ENCODE data around the gene DNMBP. TPM values are rescaled to one million over a fixed set of nuclear protein-coding genes. Genes with fewer than 3 reads are reported as not detected.

DNMBP gene, protein sequence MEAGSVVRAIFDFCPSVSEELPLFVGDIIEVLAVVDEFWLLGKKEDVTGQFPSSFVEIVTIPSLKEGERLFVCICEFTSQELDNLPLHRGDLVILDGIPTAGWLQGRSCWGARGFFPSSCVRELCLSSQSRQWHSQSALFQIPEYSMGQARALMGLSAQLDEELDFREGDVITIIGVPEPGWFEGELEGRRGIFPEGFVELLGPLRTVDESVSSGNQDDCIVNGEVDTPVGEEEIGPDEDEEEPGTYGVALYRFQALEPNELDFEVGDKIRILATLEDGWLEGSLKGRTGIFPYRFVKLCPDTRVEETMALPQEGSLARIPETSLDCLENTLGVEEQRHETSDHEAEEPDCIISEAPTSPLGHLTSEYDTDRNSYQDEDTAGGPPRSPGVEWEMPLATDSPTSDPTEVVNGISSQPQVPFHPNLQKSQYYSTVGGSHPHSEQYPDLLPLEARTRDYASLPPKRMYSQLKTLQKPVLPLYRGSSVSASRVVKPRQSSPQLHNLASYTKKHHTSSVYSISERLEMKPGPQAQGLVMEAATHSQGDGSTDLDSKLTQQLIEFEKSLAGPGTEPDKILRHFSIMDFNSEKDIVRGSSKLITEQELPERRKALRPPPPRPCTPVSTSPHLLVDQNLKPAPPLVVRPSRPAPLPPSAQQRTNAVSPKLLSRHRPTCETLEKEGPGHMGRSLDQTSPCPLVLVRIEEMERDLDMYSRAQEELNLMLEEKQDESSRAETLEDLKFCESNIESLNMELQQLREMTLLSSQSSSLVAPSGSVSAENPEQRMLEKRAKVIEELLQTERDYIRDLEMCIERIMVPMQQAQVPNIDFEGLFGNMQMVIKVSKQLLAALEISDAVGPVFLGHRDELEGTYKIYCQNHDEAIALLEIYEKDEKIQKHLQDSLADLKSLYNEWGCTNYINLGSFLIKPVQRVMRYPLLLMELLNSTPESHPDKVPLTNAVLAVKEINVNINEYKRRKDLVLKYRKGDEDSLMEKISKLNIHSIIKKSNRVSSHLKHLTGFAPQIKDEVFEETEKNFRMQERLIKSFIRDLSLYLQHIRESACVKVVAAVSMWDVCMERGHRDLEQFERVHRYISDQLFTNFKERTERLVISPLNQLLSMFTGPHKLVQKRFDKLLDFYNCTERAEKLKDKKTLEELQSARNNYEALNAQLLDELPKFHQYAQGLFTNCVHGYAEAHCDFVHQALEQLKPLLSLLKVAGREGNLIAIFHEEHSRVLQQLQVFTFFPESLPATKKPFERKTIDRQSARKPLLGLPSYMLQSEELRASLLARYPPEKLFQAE (N-terminal part only)
- 48.3 and 63.2 TPM in 2 replicates for total RNA-seq

GRCh38 chr10:100009793-100010676 lies at the start of gene DNMBP:
TSS of gene DNMBP (minus strand) at chr10:100009947. CDS start at chr10:99972124, 37,823 bp downstream.
- DNase-seq (ENCODE audit: extremely low read depth, low read depth, low spot score), result no peak

- DNase-seq (ENCODE audit: extremely low read depth, low read depth, low spot score), result no peak
Measured at GRCh38 chr10:100057948-100058347, 48.2 kb upstream of the DNMBP start.

- no peak for DNase-seq (ENCODE audit: extremely low read depth, low read depth, low spot score)
Measured at GRCh38 chr10:100053686-100054460, 44.1 kb upstream of the DNMBP start.

GRCh38 chr10:100046021-100046486 lies 36.3 kb upstream of the DNMBP start:
- peak; percentile 61 for DNase-seq (ENCODE audit: extremely low read depth, low read depth, low spot score)

- no peak for DNase-seq (ENCODE audit: extremely low read depth, low read depth, low spot score)
Measured at GRCh38 chr10:100045592-100045991, 35.8 kb upstream of the DNMBP start.

DNA sequence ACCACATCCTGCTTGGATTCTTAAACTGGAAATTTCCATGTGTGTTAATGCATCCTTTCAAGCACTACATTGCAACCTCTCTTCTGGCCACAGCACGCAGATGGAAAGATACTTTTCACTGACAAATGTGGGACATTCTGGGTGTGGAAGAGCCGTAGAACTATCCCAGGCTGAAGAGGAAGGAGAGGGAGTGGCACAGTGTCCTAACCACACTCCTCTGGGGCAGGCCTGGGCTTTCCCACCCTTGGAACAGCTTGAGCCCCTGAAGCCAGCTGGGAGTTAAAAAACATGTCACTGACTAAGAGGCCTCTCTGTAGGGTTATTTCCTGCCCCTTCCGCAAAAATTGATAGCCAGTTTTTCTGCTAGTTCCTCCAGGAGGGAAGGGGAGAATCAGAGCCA lies 34.0 kb upstream of the DNMBP start:
- DNase-seq (ENCODE audit: extremely low read depth, low read depth, low spot score), result no peak

- DNase-seq (ENCODE audit: extremely low read depth, low read depth, low spot score), result no peak
Measured at GRCh38 chr10:100043344-100043743, 33.6 kb upstream of the DNMBP start.

- DNase-seq (ENCODE audit: extremely low read depth, low read depth, low spot score), result no peak
Measured at GRCh38 chr10:100041306-100042002, 31.7 kb upstream of the DNMBP start.

DNA sequence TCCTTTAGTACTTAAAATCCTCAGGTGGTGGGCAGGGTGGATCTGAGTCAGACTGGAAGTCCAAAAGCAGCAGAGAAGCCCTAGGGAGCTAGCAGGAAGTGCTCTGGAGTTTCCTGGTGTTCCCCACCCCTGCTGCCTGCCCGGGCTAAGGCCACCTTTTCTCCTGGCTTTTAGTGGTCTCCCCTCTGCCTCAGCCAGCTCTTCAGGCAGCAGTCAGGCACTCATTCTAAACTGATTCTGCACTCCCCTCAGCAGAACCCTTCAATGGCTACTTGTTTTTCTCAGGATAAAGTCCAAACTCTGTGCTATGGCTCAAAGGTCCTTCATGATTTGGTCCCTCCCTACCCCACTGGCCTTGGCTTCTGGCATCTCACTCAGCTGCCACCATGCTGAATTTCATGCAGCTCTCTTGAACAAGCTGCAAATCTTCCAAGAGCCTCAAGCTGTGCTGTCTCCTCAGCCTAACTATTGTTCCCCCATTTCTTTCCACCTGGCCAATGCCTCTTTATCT lies 28.9 kb upstream of the DNMBP start:
- no peak for DNase-seq (ENCODE audit: extremely low read depth, low read depth, low spot score)

- no peak for DNase-seq (ENCODE audit: extremely low read depth, low read depth, low spot score)
Measured at GRCh38 chr10:100037758-100038315, 28.1 kb upstream of the DNMBP start.

DNA sequence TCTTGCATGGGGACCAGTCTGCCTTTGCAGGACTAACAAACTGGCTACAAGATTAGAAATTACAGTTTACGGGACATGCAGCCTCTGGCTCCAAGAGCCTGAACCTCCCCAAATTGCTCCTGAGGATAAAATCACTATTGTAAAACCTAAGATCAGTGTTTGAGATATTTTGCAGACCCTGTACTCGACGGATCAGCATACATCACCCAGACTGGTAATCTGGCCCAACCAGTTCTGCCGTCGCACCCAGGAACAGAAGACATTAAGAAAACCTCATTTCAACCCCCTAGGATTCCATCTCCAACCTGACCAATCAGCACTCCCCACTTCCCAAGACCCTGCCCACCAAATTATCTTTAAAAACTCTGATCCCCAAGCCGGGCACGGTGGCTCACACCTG lies 27.1 kb upstream of the DNMBP start:
- no peak for DNase-seq (ENCODE audit: extremely low read depth, low read depth, low spot score)

DNA sequence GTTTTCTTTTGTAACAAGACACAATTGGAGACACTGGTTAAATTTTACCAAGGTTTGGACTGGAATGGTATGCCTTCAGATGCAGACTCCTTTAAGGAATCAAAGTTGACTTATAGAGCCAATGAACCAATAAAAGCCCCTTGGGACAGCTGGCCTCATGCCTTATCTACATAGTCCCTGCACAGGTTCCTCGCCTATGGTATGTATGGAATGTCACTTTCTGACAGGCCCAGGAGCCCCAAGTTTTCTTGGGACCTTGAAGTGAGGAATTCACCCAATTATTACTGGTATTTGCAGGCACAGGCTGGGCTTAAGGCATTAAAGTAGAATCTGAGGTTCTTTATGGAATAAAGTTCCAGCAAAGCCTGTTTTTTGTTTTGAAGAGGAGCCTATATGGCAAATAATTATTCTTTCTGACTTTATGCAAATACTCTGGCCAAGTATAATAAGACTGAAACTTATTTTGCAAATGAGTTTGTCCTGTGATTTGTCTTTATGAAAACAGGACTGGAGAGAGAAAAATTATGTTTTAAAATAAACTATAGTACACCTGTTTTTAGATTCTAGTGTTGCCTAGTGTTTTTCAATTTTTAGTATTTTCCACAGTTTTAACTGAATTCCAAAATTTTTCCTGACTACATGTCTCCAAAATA lies 24.1 kb upstream of the DNMBP start:
- DNase-seq (ENCODE audit: extremely low read depth, low read depth, low spot score), result no peak

DNA sequence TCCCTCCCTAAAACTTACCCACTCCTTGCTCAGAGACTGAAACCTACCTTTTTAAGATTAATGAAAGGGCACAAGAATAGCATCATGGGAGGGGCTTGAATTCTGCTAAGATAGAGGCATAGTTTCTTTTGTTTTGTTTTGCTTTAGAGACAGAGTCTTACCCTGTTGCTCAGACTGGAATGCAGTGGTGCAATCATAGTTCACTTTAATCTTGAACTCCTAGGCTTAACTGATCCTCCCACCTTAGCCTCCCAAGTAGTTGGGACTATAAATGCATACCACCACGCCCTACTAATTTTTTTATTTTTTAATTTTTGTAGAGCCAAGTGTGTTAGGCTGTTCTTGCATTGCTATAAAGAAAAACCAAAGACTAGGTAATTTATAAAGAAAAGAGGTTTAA lies 17.7 kb upstream of the DNMBP start:
- DNase-seq (ENCODE audit: extremely low read depth, low read depth, low spot score), result no peak

DNA sequence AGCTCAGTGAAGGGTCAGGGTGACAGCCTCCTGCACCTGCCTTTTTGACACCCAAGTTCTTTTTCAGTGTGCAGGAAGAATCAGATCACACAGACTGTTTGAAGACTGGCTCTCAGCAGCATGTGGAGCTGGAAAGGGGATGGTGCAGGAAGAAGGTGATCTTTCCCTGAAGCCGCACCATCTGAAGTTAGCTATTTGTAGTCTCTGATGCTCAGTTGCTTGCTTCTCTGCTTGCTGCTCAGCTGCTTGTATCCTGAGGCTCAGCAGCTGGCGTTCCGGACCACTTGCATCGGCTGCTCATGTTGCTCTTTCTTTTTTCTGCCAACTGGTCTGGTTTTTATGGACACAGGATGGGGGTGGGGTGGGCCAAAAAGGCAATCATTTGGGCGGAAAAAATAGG lies 15.8 kb upstream of the DNMBP start:
- no peak for DNase-seq (ENCODE audit: extremely low read depth, low read depth, low spot score)

GRCh38 chr10:100024748-100025147 lies 15.0 kb upstream of the DNMBP start:
- DNase-seq (ENCODE audit: extremely low read depth, low read depth, low spot score), result no peak

GRCh38 chr10:100022403-100022802 lies 12.7 kb upstream of the DNMBP start:
- DNase-seq (ENCODE audit: extremely low read depth, low read depth, low spot score), result no peak

DNA sequence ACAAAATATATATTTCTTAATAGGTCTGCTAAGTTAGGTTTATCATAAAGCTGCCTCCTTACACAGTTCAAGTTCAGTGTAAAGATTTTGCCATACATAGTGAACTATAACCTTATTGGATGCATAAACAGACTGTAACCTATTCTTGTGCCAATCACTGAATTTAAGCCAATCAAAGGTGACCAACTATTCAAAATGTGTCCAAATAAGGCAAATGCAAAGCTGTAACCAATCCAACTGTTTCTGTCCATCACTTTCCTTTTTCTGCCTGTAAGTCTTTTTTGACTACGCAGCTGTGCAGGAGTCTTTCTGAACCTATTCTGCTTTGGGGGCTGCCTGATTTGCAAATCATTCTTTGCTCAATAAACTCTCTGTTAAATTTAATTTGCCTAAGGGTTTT lies 11.6 kb upstream of the DNMBP start:
- DNase-seq (ENCODE audit: extremely low read depth, low read depth, low spot score), result no peak

All from glomerular endothelial cell (primary cell).